Psoas muscle (tissue), 8 donors: ENCODE data around the gene TPCN1. TPM values are rescaled to one million over a fixed set of nuclear protein-coding genes. Genes with fewer than 3 reads are reported as not detected.

Experiments
- ATAC-seq, 4 donors: fragments of 200-7000 bp; cut with Tn5 transposase; one replicate each; pipeline ENCODE4 v1.9.1; 2020; ENCODE audit warnings: moderate library complexity in 3 of 4, mild to moderate bottlenecking in 2 of 4
- DNase-seq, 2 donors: peaks; one replicate each; pipeline ENCODE4 v3.0.0-alpha.2; 2020
- H3K27ac ChIP-seq: fragments of 200-600 bp; one replicate; pipeline ENCODE4 v1.8.0; 2022
- H3K27me3 ChIP-seq, 3 donors: fragments of 200-600 bp in 1 of 3; one replicate each; pipeline versions ENCODE4 v1.6.1 to v1.8.0; 2013 to 2022; ENCODE audit warnings: low read length in 2 of 3, mild to moderate bottlenecking in 2 of 3, moderate library complexity in 1 of 3; ENCODE audit not compliant: insufficient read depth in 3 of 3
- H3K36me3 ChIP-seq, 2 donors: fragments of 200-600 bp in 1 of 2; one replicate each; pipeline versions ENCODE4 v1.6.1 to v1.8.0; 2013 to 2022; ENCODE audit warnings: low read depth in 1 of 2, mild to moderate bottlenecking in 1 of 2, moderate library complexity in 1 of 2; ENCODE audit not compliant: insufficient read depth in 1 of 2
- H3K4me1 ChIP-seq: fragments of 200-600 bp; one replicate; pipeline ENCODE4 v1.8.0; 2022
- H3K4me3 ChIP-seq: fragments of 200-600 bp; one replicate; pipeline ENCODE4 v1.8.0; 2022; ENCODE audit warnings: mild to moderate bottlenecking
- H3K9me3 ChIP-seq: fragments of 200-600 bp; one replicate; pipeline ENCODE4 v1.8.0; 2022
- CTCF ChIP-seq: fragments of 200-600 bp; IDR thresholded peaks from one replicate; pipeline ENCODE4 v1.8.0; 2022; ENCODE audit warnings: antibody characterized with exemption
- WGBS, 3 donors: extraction: QIAGEN DNeasy Blood & Tissue Kit; methylation state at CpG; one replicate each; pipeline versions ENCODE4 v1.1.6 to v1.1.7; 2013; 5-methylcytosine and 5-hydroxymethylcytosine counted together
- intact Hi-C, 2 donors: fragments of 100-400 bp; cut with DNase I; formaldehyde crosslinking; loops; one replicate each; pipeline versions ENCODE4 v1.11.0 to v1.14.2; 2022
- polyA plus RNA-seq, 3 donors: library from polyadenylated mRNA; stranded (reverse); fragments of 200-250 nt; gene quantifications; one replicate each; pipeline ENCODE4 v1.2.3, GENCODE V29; 2013
- total RNA-seq, 4 donors: library from RNA; stranded (reverse); fragmentation: NEBNext Ultra II Directional in 2 of 4; extraction: Animal tissue kit (Norgen Biotek cat#: 25700) in 2 of 4; gene quantifications; one replicate each; pipeline versions ENCODE4 v1.2.1 to v1.2.4, GENCODE V29; 2021 to 2023
- donor health status: healthy with polysubstance abuse.
- donor health status: DM: no; HTN: no; CAD: no; lungs with moderate emphysema.
- donor health status: Bipolar disorder and iron deficiency.
- donor health status: healthy.
- donor health status: DM: yes; HTN: yes; CAD: no.
- donor health status: DM: no; HTN: no; CAD: no.
- donor health status: DM: no; HTN: no; CAD: no.
- donor health status: DM: yes; HTN: yes; CAD: no.

The TPCN1 gene
- total and polyA plus RNA-seq, 7 donors = 7.6 to 36.2 (median 25.2) TPM

DNA sequence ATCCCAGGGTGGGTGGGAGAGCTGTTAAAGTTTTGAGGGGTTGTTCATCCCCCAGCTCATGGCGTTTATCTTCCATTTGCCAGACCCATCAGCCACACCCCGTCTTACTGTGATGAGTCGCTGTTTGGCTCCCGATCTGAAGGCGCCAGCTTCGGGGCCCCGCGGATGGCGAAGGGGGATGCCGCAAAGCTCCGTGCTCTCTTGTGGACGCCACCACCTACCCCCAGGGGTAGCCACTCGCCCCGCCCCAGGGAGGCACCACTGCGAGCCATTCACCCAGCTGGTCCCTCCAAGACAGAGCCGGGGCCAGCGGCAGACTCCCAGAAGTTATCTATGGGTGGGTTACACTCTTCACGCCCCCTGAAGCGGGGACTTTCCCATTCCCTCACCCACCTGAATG lies 30.0 kb upstream of the TPCN1 start:
- TF ChIP-seq CTCF = no peak
- Histone ChIP-seq H3K4me1 (peaks cover 21% of the 10 kb centered on the region), H3K27me3 (no peaks in the 10 kb centered on the region), H3K27ac (no peak overlapping the region), H3K9me3 (no peaks in the 10 kb centered on the region), H3K36me3 (peaks cover 4 to 27% of the 10 kb centered on the region in 2 donors), H3K4me3 (no peak overlapping the region)
- ATAC-seq (no peak), DNase-seq (no peak)
- 89 to 96% (median 95%) methylated on average over 19 of the region's 19 CpGs for WGBS, 3 donors
- intact Hi-C loops = loop anchor here in 1 of 2 donors (5.0 kb wide), 1 partner anchor 236 kb away; no protein-coding TSS in a partner anchor

DNA sequence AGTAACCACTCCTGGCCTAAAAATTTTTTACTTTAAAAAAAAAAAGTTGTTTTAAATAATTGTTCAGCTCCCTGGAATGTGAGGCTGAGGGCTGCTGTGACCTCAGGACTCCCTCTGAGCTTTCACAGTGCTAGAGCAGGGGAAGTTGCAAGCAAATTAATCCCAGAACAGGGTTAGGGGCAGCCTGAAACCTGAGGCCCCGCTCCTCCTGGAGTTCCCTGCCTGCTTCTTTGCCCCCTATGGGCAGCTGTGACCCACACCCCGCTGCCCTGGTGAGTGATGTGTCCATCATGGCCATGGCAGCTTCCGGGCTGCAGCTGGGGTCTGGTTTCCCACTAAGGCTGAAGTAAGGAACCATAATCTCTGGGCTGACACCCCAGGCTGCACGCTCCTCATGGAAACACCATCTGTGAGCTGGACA lies 26.3 kb upstream of the TPCN1 start:
- no peak for DNase-seq
- WGBS, 3 donors = 71 to 80% (median 77%) methylated on average over 4 of the region's 4 CpGs

GRCh38 chr12:113195598-113195997 lies 25.7 kb upstream of the TPCN1 start:
- ATAC-seq (no peak), DNase-seq (no peak)
- no peak overlapping the region for H3K27ac ChIP-seq
- 90 to 97% (median 94%) methylated on average over 13 of the region's 13 CpGs for WGBS, 3 donors
- peaks cover 2 to 13% of the 10 kb centered on the region in 2 donors for H3K36me3 ChIP-seq
- H3K27me3 ChIP-seq = no peaks in the 10 kb centered on the region
- peaks cover 16% of the 10 kb centered on the region for H3K4me1 ChIP-seq
- no peaks in the 10 kb centered on the region for H3K9me3 ChIP-seq
- H3K4me3 ChIP-seq = no peak overlapping the region
- intact Hi-C loops = loop anchor here in 1 of 2 donors (5.0 kb wide), 1 partner anchor 77 kb away; no protein-coding TSS in a partner anchor
- no peak for TF ChIP-seq CTCF

More for the DNA sequence above, 26.3 kb upstream of the TPCN1 start:
- no peak for TF ChIP-seq CTCF
- intact Hi-C loops = loop anchor here in 1 of 2 donors (5.0 kb wide), 2 partner anchors 77 to 232 kb away; no protein-coding TSS in a partner anchor
- H3K36me3 ChIP-seq = peaks cover 2 to 13% of the 10 kb centered on the region in 2 donors
- peaks cover 16% of the 10 kb centered on the region for H3K4me1 ChIP-seq
- H3K4me3 ChIP-seq = no peak overlapping the region
- H3K27ac ChIP-seq = peak overlapping the region; percentile 71
- no peaks in the 10 kb centered on the region for H3K27me3 ChIP-seq
- ATAC-seq = peak in 1 of 4 donors; percentile 8
- H3K9me3 ChIP-seq = no peaks in the 10 kb centered on the region

DNA sequence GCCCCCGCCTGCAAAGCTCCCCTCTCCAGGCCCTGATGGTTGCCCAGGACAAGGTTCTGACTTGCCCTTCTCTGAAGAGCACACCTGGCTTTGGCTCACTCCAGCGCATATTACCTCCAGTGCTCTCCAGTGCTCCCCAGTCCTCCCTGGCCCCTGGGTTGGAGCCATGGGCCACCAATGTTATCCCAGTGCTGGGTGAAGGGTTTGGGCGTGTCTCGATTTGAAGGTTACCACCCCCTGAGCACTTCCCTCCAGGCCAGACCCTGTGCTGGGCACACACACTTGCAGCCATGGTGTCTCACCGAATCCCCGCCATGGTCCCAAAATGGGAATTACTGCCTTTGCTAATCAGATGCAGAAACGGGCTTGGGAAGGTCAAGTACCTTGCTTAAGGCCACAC lies 24.7 kb upstream of the TPCN1 start:
- Histone ChIP-seq H3K36me3 (peaks cover 0 to 7% of the 10 kb centered on the region in 2 donors), H3K27ac (no peak overlapping the region), H3K27me3 (no peaks in the 10 kb centered on the region), H3K4me1 (peaks cover 16% of the 10 kb centered on the region), H3K9me3 (no peaks in the 10 kb centered on the region), H3K4me3 (no peak overlapping the region)
- no peak for TF ChIP-seq CTCF
- ATAC-seq (peak in 2 of 4 donors; percentile 1 to 2), DNase-seq (peak in 1 of 2 donors; percentile 44)
- WGBS, 3 donors = 62 to 82% (median 69%) methylated on average over 7 of the region's 7 CpGs
- intact Hi-C loops = loop anchor here in 1 of 2 donors (5.0 kb wide), 1 partner anchor 76 kb away; no protein-coding TSS in a partner anchor

- Histone ChIP-seq H3K9me3 (no peaks in the 10 kb centered on the region), H3K4me1 (peaks cover 16% of the 10 kb centered on the region), H3K36me3 (peaks cover 0 to 3% of the 10 kb centered on the region in 2 donors), H3K27me3 (no peaks in the 10 kb centered on the region), H3K4me3 (no peak overlapping the region), H3K27ac (no peak overlapping the region)
- ATAC-seq (peak; percentile 74 to 90 (median 86)), DNase-seq (peak; percentile 63 to 73)
- TF ChIP-seq CTCF = peak; percentile 62
- intact Hi-C loops = loop anchor here in 1 of 2 donors (5.0 kb wide), 1 partner anchor 75 kb away; no protein-coding TSS in a partner anchor
- WGBS, 3 donors = 1 to 3% (median 3%) methylated on average over 3 to 4 of the region's 4 CpGs
These were observed 24.3 kb upstream of the TPCN1 start for GRCh38 chr12:113196990-113197389.
